Measurements from ENCODE around the gene ELP4. TPM values are rescaled to one million over a fixed set of nuclear protein-coding genes. Genes with fewer than 3 reads are reported as not detected.

ELP4 gene
- total RNA-seq, 2 donors from 2014 or later = 22.7 to 30.0 TPM

GRCh38 chr11:31826536-31827438 lies 317.2 kb downstream of the ELP4 start:
- peaks cover 80% of the 10 kb centered on the region for H3K27me3 Mint-ChIP-seq (ENCODE audit: low read depth)
- peaks cover 0 to 5% of the 10 kb centered on the region in 2 donors for H3K36me3 Mint-ChIP-seq (ENCODE audit: insufficient read depth in 2 of 2)
- peak overlapping the region; percentile 86 for H3K27ac Mint-ChIP-seq
- no peaks in the 10 kb centered on the region for H3K9me3 Mint-ChIP-seq
- ATAC-seq (replicated peaks in 1 of 2) (no peak), DNase-seq (no peak)
- H3K4me3 Mint-ChIP-seq = peak overlapping the region; percentile 66 to 82
- peaks cover 21% of the 10 kb centered on the region for H3K4me1 Mint-ChIP-seq (ENCODE audit: low read depth)

DNA sequence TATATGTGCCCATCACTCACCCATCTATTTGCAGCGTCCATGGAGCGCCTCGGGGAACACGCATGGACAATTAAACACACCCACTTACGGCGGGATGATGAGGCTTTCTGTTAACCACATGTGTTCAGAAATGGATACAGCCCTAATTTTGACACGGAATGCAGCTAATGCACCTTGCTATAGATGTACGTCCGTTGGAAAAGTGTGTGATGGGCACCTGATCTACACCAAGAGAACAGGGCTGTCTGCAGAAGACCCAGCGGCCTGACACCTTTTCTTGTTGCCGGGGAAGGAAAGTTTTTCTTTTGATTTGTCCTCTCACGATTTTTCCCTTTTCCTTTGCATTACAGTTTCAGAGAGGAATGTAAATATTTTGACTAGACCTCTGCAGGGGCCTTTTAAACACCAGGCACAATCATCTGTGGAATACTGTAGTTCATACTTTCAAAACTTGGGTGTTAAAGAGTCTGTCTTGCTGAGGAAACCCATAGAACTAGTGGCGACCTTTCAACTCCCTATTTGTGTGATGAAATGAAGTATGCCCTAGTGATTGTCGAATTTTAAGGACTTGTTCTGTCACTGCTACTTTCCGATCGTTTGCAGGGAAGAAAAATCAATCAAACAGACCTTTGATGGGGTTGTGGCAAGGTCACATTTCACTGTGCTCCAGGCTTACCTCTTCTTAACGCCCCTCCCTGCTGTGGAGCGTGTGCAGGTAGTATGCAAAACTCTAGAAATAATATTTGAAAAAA lies 318.1 kb downstream of the ELP4 start:
- DNase-seq = no peak
- peaks cover 72% of the 10 kb centered on the region for H3K27me3 Mint-ChIP-seq (ENCODE audit: low read depth)
- peak overlapping the region; percentile 66 to 82 for H3K4me3 Mint-ChIP-seq
- peaks cover 0 to 5% of the 10 kb centered on the region in 2 donors for H3K36me3 Mint-ChIP-seq (ENCODE audit: insufficient read depth in 2 of 2)
- H3K9me3 Mint-ChIP-seq = no peaks in the 10 kb centered on the region
- no peak for ATAC-seq (replicated peaks in 1 of 2)
- H3K27ac Mint-ChIP-seq = peak overlapping the region; percentile 91
- H3K4me1 Mint-ChIP-seq (ENCODE audit: low read depth) = peaks cover 21% of the 10 kb centered on the region

DNA sequence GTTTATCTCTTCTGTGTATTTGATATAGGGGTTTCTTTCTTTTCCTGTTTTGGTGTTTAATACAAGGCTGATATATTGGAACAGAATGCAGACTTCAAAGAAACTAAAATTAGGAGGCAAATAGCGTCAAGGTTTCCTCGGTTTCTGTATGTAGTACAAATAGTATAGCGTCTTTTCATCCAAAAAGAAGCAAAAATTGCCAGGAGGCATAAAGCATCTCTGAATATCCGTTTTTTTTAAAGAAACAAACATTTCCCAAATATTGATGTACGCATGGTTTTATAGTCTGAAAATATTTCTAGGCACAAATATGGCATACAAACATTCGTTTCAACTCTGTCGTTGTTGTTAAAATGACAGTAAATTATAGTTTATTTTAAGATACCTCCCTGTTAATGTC lies 318.6 kb downstream of the ELP4 start:
- Mint-ChIP-seq H3K4me1 (ENCODE audit: low read depth) (peaks cover 21% of the 10 kb centered on the region), H3K27me3 (ENCODE audit: low read depth) (peaks cover 66% of the 10 kb centered on the region), H3K4me3 (peak overlapping the region in 1 of 2 donors; percentile 82), H3K9me3 (no peaks in the 10 kb centered on the region), H3K27ac (peak overlapping the region; percentile 91), H3K36me3 (ENCODE audit: insufficient read depth in 2 of 2) (peaks cover 0 to 5% of the 10 kb centered on the region in 2 donors)
- ATAC-seq (replicated peaks in 1 of 2) (no peak), DNase-seq (no peak)

- DNase-seq (no peak), ATAC-seq (replicated peaks in 1 of 2) (no peak)
- peaks cover 15% of the 10 kb centered on the region for H3K4me1 Mint-ChIP-seq (ENCODE audit: low read depth)
- H3K27me3 Mint-ChIP-seq (ENCODE audit: low read depth) = peaks cover 44% of the 10 kb centered on the region
- H3K27ac Mint-ChIP-seq = no peak overlapping the region
- peaks cover 0 to 5% of the 10 kb centered on the region in 2 donors for H3K36me3 Mint-ChIP-seq (ENCODE audit: insufficient read depth in 2 of 2)
- H3K4me3 Mint-ChIP-seq = no peak overlapping the region
- no peaks in the 10 kb centered on the region for H3K9me3 Mint-ChIP-seq
Observed at GRCh38 chr11:31830406-31830805, 320.8 kb downstream of the ELP4 start.

- DNase-seq = no peak
- ATAC-seq (replicated peaks in 1 of 2) = no peak
- H3K4me1 Mint-ChIP-seq (ENCODE audit: low read depth) = no peaks in the 10 kb centered on the region
- peaks cover 18% of the 10 kb centered on the region for H3K27me3 Mint-ChIP-seq (ENCODE audit: low read depth)
- H3K36me3 Mint-ChIP-seq (ENCODE audit: insufficient read depth in 2 of 2) = no peaks in the 10 kb centered on the region
- no peaks in the 10 kb centered on the region for H3K9me3 Mint-ChIP-seq
- no peak overlapping the region for H3K27ac Mint-ChIP-seq
- no peak overlapping the region for H3K4me3 Mint-ChIP-seq
Observed at GRCh38 chr11:31834237-31834636, 324.7 kb downstream of the ELP4 start.

Other genes with a start within 250 kb of the ELP4 start
- gene DCDC1, start 140.0 kb upstream of the ELP4 start, total RNA-seq = under 1 TPM in 1 of 2 donors, not detected in 1; 0.42 TPM
- 10 to 100 TPM; 16.8 to 20.1 TPM for gene DNAJC24, start 139.9 kb upstream of the ELP4 start, total RNA-seq
- 10 to 100 TPM; 27.0 to 33.3 TPM for gene IMMP1L, start 145 bp upstream of the ELP4 start, total RNA-seq

All from activated T-cell treated with anti-CD3 and anti-CD28 coated beads, Interleukin-2, amount 50 U/mL, for 72 hours (primary cell).